IMR-90 (cell line): ENCODE results near the gene ATP1B3. TPM values are rescaled to one million over a fixed set of nuclear protein-coding genes. Genes with fewer than 3 reads are reported as not detected.

Experiments used
- ATAC-seq: fragments of 200-7000 bp; cut with Tn5 transposase; 2 replicates; pipeline ENCODE4 v1.9.1; 2020; ENCODE audit warnings: low read depth, mild to moderate bottlenecking, moderate library complexity
- BruUV-seq: library from RNA; stranded (reverse); fragments of 400-500 nt; replicated peaks from 2 replicates; lab custom pipeline; 2021; lab: Mats Ljungman, UMichigan
- CTCF ChIA-PET: fragments of 300-600 bp; formaldehyde crosslinking; extraction: SDS; loops from one replicate; lab custom pipeline; 2021; ENCODE audit warnings: antibody characterized with exemption; lab: Yijun Ruan, JAX
- POLR2A ChIA-PET: fragments of 300-600 bp; sonication (Branson Sonifier 250); formaldehyde crosslinking; loops from one replicate; lab custom pipeline; 2022; ENCODE audit warnings: antibody characterized with exemption; ENCODE audit not compliant: unreplicated experiment; lab: Charles Lee
- DNase-seq: peaks from one replicate; pipeline ENCODE4 v3.0.0; 2013
- H2AFZ ChIP-seq: replicated peaks from 2 replicates; pipeline ENCODE3; 2013; ENCODE audit warnings: low read length, mild to moderate bottlenecking; ENCODE audit not compliant: poor library complexity
- H2AK5ac ChIP-seq: 2 replicates; pipeline ENCODE4 v1.6.1; 2013; ENCODE audit warnings: low read depth, low read length, inconsistent platforms
- H2AK9ac ChIP-seq: replicated peaks from 2 replicates; pipeline ENCODE3; 2013; ENCODE audit warnings: mild to moderate bottlenecking, low read depth, low read length, moderate library complexity; ENCODE audit not compliant: poor library complexity
- H2BK120ac ChIP-seq: 2 replicates; pipeline ENCODE4 v1.6.1; 2013; ENCODE audit warnings: low read depth, low read length, inconsistent platforms
- H2BK15ac ChIP-seq: 3 replicates; pipeline ENCODE4 v1.6.1; 2013; ENCODE audit warnings: low read depth, low read length, inconsistent platforms
- H2BK20ac ChIP-seq: 2 replicates; pipeline ENCODE4 v1.6.1; 2013; ENCODE audit warnings: low read depth, mild to moderate bottlenecking, inconsistent platforms, low read length, moderate library complexity
- H2BK5ac ChIP-seq: 2 replicates; pipeline ENCODE4 v1.6.1; 2013; ENCODE audit warnings: mild to moderate bottlenecking, low read depth, low read length, inconsistent platforms; ENCODE audit not compliant: poor library complexity, severe bottlenecking
- H3K14ac ChIP-seq: replicated peaks from 2 replicates; pipeline ENCODE4 v1.6.1; 2013; ENCODE audit warnings: low read depth, low read length, inconsistent platforms
- H3K18ac ChIP-seq: 2 replicates; pipeline ENCODE4 v1.6.1; 2013; ENCODE audit warnings: low read depth, low read length, control low read depth
- H3K23ac ChIP-seq: 2 replicates; pipeline ENCODE4 v1.6.1; 2013; ENCODE audit warnings: low read depth, low read length, inconsistent platforms
- H3K27ac ChIP-seq: 2 replicates; pipeline ENCODE4 v1.5.1; 2013; ENCODE audit warnings: mild to moderate bottlenecking, control low read depth, low read length; ENCODE audit not compliant: insufficient read depth
- H3K27me3 ChIP-seq: 2 replicates; pipeline ENCODE4 v1.6.1; 2013; ENCODE audit warnings: low read length; ENCODE audit not compliant: control insufficient read depth, insufficient read depth
- H3K36me3 ChIP-seq: 2 replicates; pipeline ENCODE4 v1.6.1; 2013; ENCODE audit warnings: low read length, mixed read lengths; ENCODE audit not compliant: control insufficient read depth, insufficient read depth
- H3K4ac ChIP-seq: 2 replicates; pipeline ENCODE4 v1.6.1; 2013; ENCODE audit warnings: low read depth, low read length, inconsistent platforms
- H3K4me1 ChIP-seq: 2 replicates; pipeline ENCODE4 v1.6.1; 2013; ENCODE audit warnings: low read length, mixed read lengths; ENCODE audit not compliant: control insufficient read depth, insufficient read depth
- H3K4me2 ChIP-seq: 2 replicates; pipeline ENCODE4 v1.6.1; 2013; ENCODE audit warnings: low read depth, mild to moderate bottlenecking, control low read depth, low read length, moderate library complexity
- H3K4me3 ChIP-seq: 2 replicates; pipeline ENCODE4 v1.5.1; 2013; ENCODE audit warnings: low read depth, mild to moderate bottlenecking, control low read depth, low read length, moderate library complexity; ENCODE audit not compliant: insufficient read depth
- H3K56ac ChIP-seq: 2 replicates; pipeline ENCODE4 v1.6.1; 2013; ENCODE audit warnings: low read length, inconsistent platforms; ENCODE audit not compliant: insufficient read depth; ENCODE audit errors: extremely low read depth
- H3K79me1 ChIP-seq, 2 experiments: 2 replicates each; pipeline ENCODE4 v1.6.1; 2013; ENCODE audit warnings: low read length in 2 of 2, inconsistent platforms in 1 of 2, low read depth in 1 of 2
- H3K9ac ChIP-seq: 2 replicates; pipeline ENCODE4 v1.6.1; 2013; ENCODE audit warnings: low read depth, low read length, control low read depth
- H3K9me1 ChIP-seq: 2 replicates; pipeline ENCODE4 v1.6.1; 2013; ENCODE audit warnings: low read length, inconsistent platforms; ENCODE audit not compliant: insufficient read depth
- H3K9me3 ChIP-seq: 2 replicates; pipeline ENCODE4 v1.6.1; 2013; ENCODE audit warnings: low read length; ENCODE audit not compliant: control insufficient read depth, insufficient read depth
- H4K20me1 ChIP-seq: 2 replicates; pipeline ENCODE4 v1.6.1; 2013; ENCODE audit warnings: low read length, inconsistent platforms; ENCODE audit not compliant: insufficient read depth
- H4K5ac ChIP-seq: 2 replicates; pipeline ENCODE4 v1.6.1; 2013; ENCODE audit warnings: mild to moderate bottlenecking, low read depth, low read length, control low read depth
- H4K8ac ChIP-seq, 2 experiments: 2 replicates each; pipeline ENCODE4 v1.6.1; 2013; ENCODE audit warnings: low read depth in 2 of 2, low read length in 2 of 2, control low read depth in 1 of 2, inconsistent platforms in 1 of 2
- H4K91ac ChIP-seq: 2 replicates; pipeline ENCODE4 v1.6.1; 2013; ENCODE audit warnings: low read depth, low read length, inconsistent platforms; ENCODE audit not compliant: insufficient read depth
- BHLHE40 ChIP-seq: fragments of 150-350 bp; IDR thresholded peaks from 2 replicates; pipeline ENCODE4 v1.6.1; 2016; ENCODE audit warnings: mild to moderate bottlenecking, low read depth, low read length
- CHD1 ChIP-seq: IDR thresholded peaks from 2 replicates; pipeline ENCODE4 v1.6.1; 2012; ENCODE audit warnings: low read depth, low read length, improper control_type of control experiment
- MAFK ChIP-seq: IDR thresholded peaks from 2 replicates; pipeline ENCODE4 v1.6.1; 2012; ENCODE audit warnings: low read depth, low read length, improper control_type of control experiment
- POLR2A ChIP-seq: IDR thresholded peaks from 2 replicates; pipeline ENCODE4 v1.6.1; 2012; ENCODE audit warnings: mild to moderate bottlenecking, low read depth, low read length
- RAD21 ChIP-seq: IDR thresholded peaks from 2 replicates; pipeline ENCODE4 v1.6.1; 2012; ENCODE audit warnings: low read length, improper control_type of control experiment
- RFX5 ChIP-seq: IDR thresholded peaks from 2 replicates; pipeline ENCODE4 v1.8.0; 2012; ENCODE audit warnings: low read depth, mild to moderate bottlenecking, low read length, moderate library complexity
- WGBS, 2 experiments: methylation state at CpG; one replicate each; pipeline versions ENCODE4 v1.1.5 to v1.1.7; 2013; ENCODE audit warnings: missing lambda C conversion rate in 2 of 2; ENCODE audit not compliant: insufficient read length in 1 of 2; ENCODE audit errors: extremely low coverage in 2 of 2; 5-methylcytosine and 5-hydroxymethylcytosine counted together
- dilution Hi-C: fragments of 300-500 bp; cut with HindIII; formaldehyde crosslinking; loops from one replicate; pipeline ENCODE4 v1.14.3; 2018; ENCODE audit warnings: low sequenced_read_pairs; ENCODE audit not compliant: unreplicated experiment
- in situ Hi-C: fragments of 300-500 bp; cut with MboI; formaldehyde crosslinking; loops from 3 replicates; pipeline ENCODE4 v1.14.3; 2019; ENCODE audit warnings: low sequenced_read_pairs, inconsistent platforms, mixed read lengths
- intact Hi-C: fragments of 100-400 bp; cut with micrococcal nuclease; formaldehyde crosslinking; loops from 2 replicates; pipeline ENCODE4 v1.10.0; 2022
- polyA plus RNA-seq, 3 experiments: library from polyadenylated mRNA; depleted of rRNA; stranded (reverse); fragments of >200 nt; gene quantifications; 2 replicates each; pipeline ENCODE4 v1.2.3, GENCODE V29; 2012; ENCODE audit warnings: low replicate concordance in 1 of 3
- total RNA-seq: library from RNA; depleted of rRNA; stranded (reverse); fragments of >200 nt; gene quantifications from 2 replicates; pipeline ENCODE4 v1.2.3, GENCODE V29; 2012
- TF ChIP-seq, protein P1 (sequence below): fragments of 150-350 bp; IDR thresholded peaks from 2 replicates; pipeline ENCODE4 v1.6.1; 2016; ENCODE audit warnings: low read depth, mild to moderate bottlenecking, low read length, moderate library complexity, borderline replicate concordance

Gene ATP1B3
- total and polyA plus RNA-seq, 2 of the 4 experiments (the other 2 are of a cell fraction), result 64.3 to 126 TPM

DNA sequence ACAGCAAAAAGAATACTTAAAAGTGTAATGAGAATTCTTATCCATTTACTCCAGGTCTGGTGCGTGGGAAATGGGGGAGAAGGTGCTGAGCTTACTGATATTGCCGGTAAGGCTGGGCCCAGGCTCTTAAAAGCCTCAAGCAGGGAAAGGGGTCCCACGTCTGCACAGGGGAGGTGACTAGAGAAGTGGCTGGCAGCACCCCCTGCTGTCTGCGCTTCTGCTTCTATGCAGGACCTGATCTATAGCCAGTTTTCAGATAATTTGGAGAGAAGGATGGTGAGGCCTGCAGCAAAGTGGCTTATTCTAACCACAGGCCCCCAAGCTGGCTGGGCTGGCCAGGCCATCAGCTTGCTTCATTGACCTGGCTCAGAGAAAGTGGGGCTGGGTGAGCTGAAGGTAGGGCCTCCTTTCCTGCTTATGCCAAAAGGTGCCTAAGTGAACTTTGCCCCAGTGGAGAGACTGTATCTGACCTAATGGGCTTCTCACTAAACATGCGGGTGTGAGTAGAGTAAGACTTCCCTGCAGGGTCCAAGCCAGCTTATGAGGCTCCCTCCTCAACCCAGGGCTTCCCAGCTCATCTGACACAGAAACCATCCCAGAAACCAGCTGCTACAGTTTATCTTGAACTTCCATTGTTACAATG is 30.9 kb upstream of the ATP1B3 start:
- dilution Hi-C loops, result no loop called here

More for the DNA sequence above, 30.9 kb upstream of the ATP1B3 start:
- H3K4me2 ChIP-seq, result no peak overlapping the region
- no peaks in the 10 kb centered on the region for H3K9me3 ChIP-seq
- H3K18ac ChIP-seq, result no peak overlapping the region
- no peak overlapping the region for H2AK5ac ChIP-seq
- no peak overlapping the region for H4K8ac ChIP-seq
- no peak overlapping the region for H2AFZ ChIP-seq
- no peak overlapping the region for H2BK120ac ChIP-seq
- H3K36me3 ChIP-seq, result no peaks in the 10 kb centered on the region
- H3K27me3 ChIP-seq, result peaks cover 2% of the 10 kb centered on the region; the same call in 1 of the 2 replicates
- ChIA-PET CTCF (no interaction called here), POLR2A (no interaction called here)
- no peak overlapping the region for H2AK9ac ChIP-seq
- H3K23ac ChIP-seq, result no peak overlapping the region
- H2BK5ac ChIP-seq, result no peak overlapping the region
- no peaks in the 10 kb centered on the region for H4K20me1 ChIP-seq
- intact Hi-C loops (no loop called here), in situ Hi-C loops (no loop called here)
- no peak overlapping the region for H3K56ac ChIP-seq
- no peaks in the 10 kb centered on the region for H3K79me1 ChIP-seq
- no CpG with 5 or more reads among the region's 5 CpGs for WGBS, 2 experiments
- H4K5ac ChIP-seq, result no peak overlapping the region
- ATAC-seq (no peak), DNase-seq (no peak)
- BruUV-seq, result no TSS peak
- TF ChIP-seq, protein P1, sequence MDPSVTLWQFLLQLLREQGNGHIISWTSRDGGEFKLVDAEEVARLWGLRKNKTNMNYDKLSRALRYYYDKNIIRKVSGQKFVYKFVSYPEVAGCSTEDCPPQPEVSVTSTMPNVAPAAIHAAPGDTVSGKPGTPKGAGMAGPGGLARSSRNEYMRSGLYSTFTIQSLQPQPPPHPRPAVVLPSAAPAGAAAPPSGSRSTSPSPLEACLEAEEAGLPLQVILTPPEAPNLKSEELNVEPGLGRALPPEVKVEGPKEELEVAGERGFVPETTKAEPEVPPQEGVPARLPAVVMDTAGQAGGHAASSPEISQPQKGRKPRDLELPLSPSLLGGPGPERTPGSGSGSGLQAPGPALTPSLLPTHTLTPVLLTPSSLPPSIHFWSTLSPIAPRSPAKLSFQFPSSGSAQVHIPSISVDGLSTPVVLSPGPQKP, result no peak
- TF ChIP-seq MAFK (no peak), BHLHE40 (no peak), RFX5 (no peak), CHD1 (no peak), POLR2A (no peak), RAD21 (no peak)
- no peak overlapping the region for H3K27ac ChIP-seq
- 0 out of 2 replicates have a peak, but pooled peaks cover 3% of the 10 kb centered on the region for H3K9me1 ChIP-seq
- H3K9ac ChIP-seq, result no peak overlapping the region
- no peak overlapping the region for H2BK20ac ChIP-seq
- H4K91ac ChIP-seq, result no peak overlapping the region
- H2BK15ac ChIP-seq, result no peak overlapping the region
- no peak overlapping the region for H3K4me3 ChIP-seq
- H3K14ac ChIP-seq, result no peak overlapping the region
- H3K4ac ChIP-seq, result no peak overlapping the region
- no peaks in the 10 kb centered on the region for H3K4me1 ChIP-seq
